HL-60/S4 treated with phorbol 12-myristate 13-acetate at 8.2 ng/mL for 4 days and 3 days (cell line): Measurements from ENCODE around the gene LGALS12.

Source experiments
- in situ Hi-C: fragments of 300-500 bp; cut with MboI; formaldehyde crosslinking; loops from 2 replicates; pipeline ENCODE4 v1.15.0; 2022; ENCODE audit warnings: low sequenced_read_pairs

Gene LGALS12, protein sequence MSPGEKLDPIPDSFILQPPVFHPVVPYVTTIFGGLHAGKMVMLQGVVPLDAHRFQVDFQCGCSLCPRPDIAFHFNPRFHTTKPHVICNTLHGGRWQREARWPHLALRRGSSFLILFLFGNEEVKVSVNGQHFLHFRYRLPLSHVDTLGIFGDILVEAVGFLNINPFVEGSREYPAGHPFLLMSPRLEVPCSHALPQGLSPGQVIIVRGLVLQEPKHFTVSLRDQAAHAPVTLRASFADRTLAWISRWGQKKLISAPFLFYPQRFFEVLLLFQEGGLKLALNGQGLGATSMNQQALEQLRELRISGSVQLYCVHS

DNA sequence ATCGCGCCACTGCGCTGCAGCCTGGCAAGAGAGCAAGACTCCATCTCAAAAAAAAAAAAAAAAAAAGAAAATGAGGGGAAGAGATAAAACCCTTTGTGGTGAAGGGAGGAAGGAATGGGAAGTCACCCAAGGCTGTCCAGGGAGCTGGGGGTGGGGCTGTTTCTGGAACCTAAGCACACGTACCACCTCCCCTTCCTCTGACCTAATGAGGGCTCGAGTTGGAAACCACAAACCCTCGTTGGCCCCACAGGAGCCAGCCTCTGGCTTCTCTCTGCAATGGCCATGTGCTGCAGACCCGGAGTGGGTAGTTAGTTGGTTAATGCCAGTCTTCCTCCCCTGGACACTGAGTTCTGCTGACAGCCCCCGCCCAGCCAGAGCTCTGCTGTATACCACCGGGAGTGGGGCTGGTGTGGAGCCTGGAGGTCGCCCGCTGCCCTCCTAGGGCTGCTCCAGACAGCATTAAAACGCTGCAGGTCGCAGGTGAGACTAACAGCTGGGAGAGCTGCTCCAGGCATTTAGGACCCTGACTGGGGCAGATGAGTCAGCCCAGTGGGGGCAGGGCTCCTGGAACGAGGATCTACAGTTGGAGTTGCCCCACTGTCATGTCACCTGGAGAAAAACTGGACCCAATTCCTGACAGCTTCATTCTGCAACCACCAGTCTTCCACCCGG is at the start of gene LGALS12:
Gene LGALS12, plus strand, starts transcription at position 228 of the 672 bp plus-strand sequence. Its CDS starts 375 bp downstream, at position 603.
- in situ Hi-C loops = no loop called here

DNA sequence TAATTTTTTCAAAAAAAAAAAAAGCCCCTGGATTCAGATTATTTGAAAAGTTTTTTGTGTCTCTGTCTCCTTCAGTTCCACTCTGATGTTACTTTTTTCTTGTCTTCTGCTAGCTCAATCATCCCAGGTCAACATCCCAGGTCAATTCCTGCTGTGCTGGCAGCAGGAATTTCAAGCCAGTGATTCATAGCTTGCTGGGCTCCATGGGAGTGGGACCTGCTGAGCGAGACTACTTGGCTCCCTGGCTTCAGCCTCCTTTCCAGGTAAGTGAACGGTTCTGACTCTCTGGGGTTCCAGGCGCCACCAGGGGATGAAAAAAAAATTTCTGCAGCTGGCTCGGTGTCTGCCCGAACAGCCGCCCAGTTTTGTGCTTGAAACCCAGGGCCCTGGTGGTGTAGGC is 46.3 kb upstream of the LGALS12 start:
- in situ Hi-C loops = no loop called here

DNA sequence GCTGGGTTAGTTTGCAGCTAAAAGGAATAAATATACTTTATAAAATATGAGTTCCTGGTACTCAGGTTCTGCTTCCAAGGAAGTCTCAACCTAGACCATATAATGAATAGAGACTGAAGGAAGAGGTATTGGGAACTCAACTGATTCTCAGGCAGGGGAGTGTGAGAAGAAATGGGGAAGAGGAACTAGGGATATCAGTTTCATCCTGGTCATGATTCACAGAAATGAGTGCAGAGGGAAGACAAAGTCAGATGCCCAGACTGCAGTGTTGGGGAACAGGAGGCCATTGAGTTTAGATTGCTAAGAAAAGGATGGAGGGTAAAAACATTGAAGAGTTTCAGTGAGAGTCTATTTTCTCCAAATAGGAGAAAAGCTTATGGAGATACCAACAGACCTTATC is 43.7 kb upstream of the LGALS12 start:
- in situ Hi-C loops = no loop called here

DNA sequence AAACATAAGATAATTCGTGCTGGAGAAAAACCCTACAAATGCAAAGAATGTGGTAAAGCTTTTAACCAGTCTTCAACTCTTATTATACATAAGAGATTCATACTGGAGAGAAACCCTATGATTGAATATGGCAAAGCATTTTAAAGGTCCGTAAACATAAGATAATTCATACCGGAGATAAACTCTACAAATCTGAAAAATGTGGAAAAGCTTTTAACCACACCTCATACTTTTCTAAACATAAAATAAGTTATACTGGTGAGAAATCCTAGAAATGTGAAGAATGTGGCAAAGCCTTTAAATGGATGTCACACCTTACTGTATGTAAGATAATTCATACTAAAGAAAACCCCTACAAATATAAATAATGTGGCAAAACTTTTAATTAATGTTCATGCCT is 35.6 kb upstream of the LGALS12 start:
- in situ Hi-C loops = loop anchor here (10.0 kb wide), 1 partner anchor 164 kb away; no protein-coding TSS in a partner anchor

DNA sequence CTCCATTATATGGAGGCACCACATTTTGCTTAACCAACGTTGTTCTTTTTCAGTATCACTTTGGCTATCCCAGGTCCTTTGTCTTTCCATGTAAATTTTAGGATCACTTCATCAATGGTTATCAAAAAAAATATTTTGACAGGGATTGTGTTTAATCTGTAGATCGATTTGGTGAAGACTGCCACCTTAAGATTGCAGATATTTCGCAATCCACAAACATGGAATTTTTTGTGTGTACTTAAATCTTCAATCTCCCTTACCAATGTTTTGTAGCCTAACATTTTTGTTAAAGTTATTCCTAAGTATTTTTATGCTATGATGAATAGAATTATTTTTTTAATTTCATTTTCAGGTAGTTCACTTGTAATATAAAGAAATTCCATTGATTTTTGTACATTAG is 33.5 kb upstream of the LGALS12 start:
- in situ Hi-C loops = loop anchor here (10.0 kb wide), 1 partner anchor 162 kb away; no protein-coding TSS in a partner anchor

DNA sequence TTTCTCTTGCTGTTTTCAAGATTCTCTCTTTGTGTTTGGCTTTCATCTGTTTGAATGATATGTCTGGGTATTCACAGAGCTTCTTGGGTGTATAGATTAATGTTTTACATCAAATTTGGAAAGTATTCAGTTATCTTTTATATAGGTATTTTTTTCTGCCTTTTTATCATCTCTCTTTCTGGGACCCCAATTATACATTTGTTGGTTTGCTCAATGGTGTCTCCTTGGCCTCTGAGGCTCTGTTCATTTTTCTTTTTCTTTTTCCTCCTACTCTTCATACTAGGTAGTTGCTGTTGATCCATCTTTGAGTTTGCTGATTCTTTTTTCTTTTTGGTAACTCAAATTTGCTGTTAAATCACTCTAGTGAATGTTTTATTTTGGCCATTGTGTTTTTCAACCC is 29.3 kb upstream of the LGALS12 start:
- in situ Hi-C loops = loop anchor here (10.0 kb wide), 1 partner anchor 158 kb away; no protein-coding TSS in a partner anchor

DNA sequence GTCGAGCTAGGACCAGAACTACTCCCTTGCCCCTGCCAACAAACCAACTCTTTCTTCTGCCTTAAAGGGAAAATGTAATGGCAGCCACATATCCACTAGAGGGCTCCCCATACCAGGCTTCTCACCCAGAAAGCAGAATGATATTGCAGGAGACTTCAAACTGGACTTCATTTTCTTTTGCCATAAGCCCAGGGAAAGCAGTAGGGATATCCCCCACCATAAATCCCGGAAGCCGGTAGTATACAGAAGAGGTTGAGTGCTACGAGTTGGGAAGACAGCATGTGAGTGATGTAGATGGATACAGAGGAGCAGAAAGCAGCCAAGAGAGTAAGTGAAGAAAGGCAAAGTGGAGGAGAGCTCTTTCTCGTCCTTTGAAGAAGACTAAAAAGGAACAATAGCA is 27.0 kb upstream of the LGALS12 start:
- in situ Hi-C loops = loop anchor here (10.0 kb wide), 1 partner anchor 156 kb away; no protein-coding TSS in a partner anchor

DNA sequence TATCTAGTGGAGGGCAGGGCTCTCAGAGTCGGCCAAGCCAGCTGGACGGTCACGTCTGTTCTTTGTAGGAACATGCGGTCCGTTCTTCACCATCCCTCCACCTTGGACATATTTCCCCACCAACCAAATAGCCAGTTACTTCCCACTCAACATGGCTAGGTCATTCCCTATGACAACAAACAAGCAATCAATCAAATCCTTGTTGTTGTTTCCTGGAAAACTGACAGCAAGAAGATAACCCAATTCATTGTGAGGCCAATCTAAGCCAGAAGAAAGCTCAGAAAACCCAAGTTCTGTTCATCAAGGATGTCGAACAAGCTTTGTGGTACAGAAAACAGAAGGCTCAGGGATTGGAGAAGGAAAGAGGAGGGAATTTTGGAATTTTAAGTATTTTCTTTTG is 25.8 kb upstream of the LGALS12 start:
- in situ Hi-C loops = no loop called here

DNA sequence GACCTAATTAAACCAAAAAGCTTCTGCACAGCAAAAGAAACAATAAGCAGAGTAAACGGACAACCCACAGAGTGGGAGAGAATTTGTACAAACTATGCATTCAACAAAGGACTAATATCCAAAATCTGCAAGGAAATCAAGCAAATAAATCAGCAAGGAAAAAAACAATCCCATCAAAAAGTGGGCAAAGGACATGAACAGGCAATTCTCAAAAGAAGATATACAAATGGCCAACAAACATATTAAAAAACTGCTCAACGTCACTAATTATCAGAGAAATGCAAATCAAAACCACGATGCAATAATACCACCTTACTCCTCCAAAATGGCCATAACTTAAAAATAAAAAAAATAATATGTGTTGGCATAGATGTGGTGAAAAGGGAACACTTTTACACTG is 20.1 kb upstream of the LGALS12 start:
- in situ Hi-C loops = no loop called here

DNA sequence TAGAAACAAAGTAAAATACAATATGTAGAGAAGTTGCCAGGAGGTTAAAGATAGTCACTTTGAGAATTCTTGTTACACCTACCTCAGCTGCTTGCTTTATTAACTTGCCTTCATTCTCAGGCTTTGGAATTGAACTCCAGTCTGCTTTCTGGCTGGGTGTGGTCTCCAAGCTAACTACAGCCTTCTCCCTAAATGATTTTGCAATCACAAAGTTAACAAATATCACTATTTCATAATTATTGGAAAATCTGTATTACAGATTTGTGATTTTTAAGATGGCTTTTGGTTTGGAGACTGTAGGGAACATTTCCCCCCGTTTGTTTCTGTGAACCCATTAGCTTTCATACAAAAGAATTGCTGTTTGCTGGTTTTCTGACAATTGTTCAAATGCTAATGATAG is 17.1 kb upstream of the LGALS12 start:
- in situ Hi-C loops = no loop called here

DNA sequence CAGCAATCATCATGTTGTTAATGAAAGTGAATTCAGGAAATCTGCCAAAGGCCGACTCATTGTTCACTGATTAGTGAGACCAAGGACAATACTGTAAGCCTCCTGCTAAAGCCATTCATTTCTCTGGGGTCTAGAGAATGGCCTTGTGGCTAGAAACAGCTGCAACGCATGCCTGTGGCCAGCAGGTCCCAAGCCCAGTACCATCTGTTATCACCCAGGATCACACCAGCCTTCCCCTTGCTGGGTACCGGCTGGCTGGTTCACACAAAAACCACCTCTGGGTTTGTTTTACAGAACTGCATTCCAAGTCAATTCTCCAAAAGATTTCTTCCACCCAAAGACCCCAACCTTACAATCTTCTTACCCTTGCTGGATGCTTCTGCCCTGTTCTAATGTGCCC is 16.0 kb upstream of the LGALS12 start:
- in situ Hi-C loops = no loop called here

DNA sequence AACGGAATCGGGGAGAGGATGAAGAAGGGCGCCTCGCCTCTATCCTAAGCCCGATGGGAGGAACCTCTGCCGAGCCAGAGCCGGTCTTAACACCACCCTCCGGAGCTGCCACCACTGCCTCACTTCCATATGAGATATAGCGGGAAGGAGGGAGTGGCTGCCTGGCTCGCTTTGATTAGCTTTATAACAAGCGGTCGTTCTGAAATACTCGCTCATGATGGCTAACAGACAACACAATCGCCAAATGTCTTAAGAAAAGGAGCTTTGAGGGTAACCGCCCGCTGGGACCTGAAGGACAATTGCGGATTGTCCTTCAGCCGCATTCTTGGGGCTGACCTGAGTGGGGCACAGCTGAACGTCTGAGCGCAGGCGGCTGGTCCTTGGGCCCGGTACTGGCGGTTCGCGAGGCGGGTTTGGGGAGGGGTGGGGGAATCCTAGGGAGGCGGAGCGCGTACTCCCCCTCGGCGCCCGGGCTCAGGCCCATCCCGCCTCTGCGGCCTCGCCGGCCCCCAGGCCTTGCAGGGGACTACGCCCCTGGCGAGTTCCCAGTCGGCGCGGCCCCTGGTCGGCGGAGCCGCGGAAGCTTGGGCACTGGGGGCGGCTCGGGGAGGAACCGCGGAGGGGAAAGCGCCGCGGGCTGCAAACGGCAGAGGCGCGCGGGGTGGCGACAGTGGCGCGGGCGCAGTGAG is 15.2 kb upstream of the LGALS12 start, which contains the start of gene PLAAT5:
Gene PLAAT5, minus strand, starts transcription at position 617 of the 689 bp plus-strand sequence. Its CDS starts 133 bp downstream, at position 484.
- in situ Hi-C loops = no loop called here

DNA sequence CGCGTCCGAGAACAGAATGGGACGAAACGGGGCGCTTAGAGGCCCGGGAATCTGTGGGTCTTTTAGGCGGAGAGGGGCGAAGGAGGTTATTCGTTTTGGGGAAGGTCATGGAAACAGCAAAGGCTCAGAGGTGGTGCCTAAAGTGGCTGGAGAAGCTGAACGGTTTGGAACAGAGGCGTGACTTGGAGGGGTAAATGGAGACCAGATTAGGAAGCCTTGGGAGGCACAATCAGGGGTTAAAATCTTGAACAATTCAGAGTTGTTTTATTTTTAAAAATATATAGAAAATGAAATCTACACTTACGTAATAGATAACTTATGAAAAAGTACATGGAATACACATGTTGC is 14.7 kb upstream of the LGALS12 start:
- in situ Hi-C loops = no loop called here

DNA sequence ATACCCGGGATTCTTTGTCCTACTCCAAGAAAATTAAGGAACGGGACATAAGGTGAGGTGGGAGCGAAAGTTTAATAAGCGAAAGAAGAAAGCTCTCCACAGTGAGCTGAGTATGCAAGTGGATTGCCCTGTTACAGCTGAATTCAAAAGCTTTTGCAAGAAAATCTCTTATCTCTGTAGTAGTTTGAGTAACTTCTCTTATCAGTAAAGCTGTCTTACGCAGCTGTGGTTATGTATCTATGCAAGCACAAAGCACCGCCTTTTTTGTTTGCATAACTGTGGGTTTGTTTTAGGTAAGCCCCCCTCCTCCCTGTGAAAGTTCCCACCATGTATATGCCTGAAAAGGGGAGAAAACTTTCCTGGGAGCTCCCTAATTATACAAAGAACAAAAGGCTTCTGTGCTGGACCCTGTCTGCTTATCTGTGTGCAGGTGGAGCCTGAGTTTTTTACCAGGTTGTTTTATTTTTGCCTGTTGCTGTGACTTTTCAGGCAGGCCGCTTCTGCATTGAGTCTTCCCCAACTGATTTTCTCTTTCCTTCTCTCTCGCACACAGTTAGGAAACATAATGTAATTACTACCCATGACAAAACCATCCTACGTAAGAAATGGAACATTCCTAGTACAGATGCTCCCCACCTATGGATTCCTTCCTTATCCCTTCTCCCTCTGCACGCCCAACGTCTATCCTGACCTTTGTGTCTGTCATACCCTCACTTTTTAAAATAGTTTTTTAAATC is 14.1 kb upstream of the LGALS12 start:
- in situ Hi-C loops = no loop called here

DNA sequence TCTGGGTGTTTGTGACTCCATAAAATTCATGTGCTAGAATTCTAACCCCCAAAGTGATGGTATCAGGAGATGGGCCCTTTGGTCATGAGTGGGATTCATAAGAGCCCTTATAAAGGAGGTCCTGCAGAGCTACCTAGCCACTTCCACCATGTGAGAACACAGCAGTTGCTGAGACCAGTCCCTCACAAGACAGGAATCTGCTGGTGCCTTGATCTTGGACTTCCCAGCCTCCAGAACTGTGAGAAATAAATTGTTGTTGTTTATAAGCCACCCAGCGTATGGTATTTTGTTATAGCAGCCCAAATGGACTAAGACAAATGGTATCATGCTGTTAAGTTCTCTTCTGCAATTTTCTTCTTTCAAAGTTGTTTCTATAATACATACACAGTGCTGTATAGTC is 13.4 kb upstream of the LGALS12 start:
- in situ Hi-C loops = no loop called here

DNA sequence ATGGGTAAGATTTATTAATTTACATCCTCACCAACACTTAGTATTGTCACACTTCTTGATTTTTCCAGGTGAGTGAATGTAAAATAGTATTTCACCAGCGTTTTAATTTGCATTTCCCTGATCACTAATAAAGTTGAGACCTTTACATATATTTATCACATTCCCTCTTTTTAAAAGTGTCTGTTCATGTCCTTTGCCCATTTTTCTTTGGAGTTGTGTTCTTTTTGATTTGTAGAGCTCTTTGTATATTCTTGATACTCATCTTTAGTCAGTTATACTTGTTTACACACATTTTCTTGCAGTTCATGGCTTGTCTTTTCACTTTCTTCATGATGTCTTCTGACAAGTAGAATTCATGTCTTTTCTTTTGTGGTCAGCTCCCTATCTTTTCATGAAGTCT is 12.8 kb upstream of the LGALS12 start:
- in situ Hi-C loops = no loop called here

DNA sequence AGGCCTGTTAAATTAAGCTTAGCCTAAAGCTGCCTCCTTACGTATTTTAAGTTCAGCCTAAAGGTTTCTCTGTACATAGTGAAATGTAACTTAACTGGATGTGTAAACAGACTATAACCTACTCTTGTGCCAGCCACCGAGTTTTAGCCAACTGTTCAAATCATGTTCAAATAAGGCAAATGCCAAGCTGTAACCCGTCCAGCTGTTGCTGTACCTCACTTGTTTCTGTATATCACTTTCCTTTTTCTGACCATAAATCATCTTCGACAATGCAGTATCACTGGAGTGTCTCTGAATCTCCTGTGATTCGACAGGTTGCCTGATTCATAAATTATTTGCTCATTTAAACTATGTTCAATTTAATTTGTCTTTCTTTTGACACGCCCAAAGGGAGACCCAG is 10.9 kb upstream of the LGALS12 start:
- in situ Hi-C loops = no loop called here

DNA sequence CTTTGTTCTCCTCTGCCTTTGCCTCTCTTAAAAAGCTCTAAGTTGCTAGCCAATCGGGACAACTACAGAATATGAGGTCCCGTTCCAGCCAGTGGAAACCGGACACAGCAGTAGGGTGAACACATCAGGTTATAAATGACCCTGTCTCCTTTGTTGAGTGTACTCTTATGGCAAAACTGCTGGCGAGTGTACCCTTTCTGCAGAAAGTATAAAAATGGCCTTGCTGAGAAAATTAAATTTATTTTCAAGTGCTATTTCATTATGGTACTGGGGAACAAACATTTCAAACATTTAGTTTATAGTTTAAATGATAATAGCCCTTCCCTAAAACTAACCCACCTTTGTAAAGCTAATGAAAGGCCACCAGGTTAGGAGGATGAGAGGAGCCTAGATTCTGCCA is 6.0 kb upstream of the LGALS12 start:
- in situ Hi-C loops = no loop called here

DNA sequence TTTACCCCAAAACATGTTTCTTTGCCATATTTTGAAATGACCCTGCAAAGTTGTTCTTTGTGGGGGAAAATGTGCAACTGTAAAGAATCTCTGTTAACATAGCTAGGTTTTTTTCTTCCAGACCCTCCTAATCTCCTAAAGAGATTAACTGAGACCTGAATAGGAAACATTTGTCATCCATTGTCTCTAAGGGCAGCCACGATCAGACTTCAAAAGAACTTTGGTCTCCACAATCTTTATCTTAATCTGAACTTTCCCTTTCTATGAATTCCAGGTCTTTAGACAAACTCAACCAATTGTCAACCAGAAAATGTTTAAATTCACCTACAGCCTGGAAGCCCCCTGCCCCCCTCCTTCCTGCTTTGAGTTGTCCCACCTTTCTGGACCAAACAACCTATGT is 4.6 kb upstream of the LGALS12 start:
- in situ Hi-C loops = no loop called here

DNA sequence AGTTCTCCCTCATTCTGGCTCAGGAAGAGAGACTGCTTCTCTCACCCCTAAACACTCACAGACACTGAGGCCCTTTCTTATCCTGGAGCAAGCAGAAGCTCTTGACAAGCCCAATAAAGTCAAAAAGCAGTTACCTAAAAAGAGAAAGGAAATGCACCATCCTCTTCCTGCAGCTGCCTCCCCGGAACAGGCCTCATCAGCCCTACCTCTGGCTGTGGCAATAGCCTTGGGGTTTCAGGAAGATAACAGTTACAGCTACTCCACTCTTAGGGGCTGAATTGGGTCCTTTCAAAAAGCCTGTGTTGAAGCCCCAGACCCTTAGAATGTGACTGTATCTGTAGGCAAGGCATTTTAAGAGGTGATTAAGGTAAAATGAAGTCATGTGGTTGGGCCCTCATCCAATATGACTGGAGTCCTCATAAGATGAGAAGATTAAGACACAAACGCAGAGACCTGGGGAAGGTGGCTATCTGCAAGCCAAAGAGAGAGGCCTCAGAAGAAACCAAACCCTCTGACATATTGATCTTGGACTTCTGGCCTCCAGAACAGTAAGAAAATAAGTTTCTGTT is 3.5 kb upstream of the LGALS12 start:
- in situ Hi-C loops = no loop called here

DNA sequence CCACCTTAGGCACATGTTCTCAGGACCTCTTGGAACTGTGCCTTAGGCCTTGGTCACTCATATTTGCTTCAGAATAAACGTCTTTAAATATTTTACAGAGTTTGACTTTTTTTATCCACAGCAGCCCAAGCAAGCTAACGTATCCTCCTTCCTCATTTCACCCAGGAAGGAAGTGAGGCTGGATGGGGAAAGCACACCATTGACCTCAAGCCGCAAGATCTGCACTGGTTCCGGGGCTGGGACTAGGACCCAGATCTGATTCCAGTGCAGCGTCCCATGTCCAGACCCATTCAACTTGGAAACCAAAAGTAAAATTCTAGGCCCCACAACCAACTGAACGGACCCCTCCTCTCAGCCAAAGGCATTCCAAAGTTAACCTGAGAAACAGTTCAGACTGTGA is 2.4 kb upstream of the LGALS12 start:
- in situ Hi-C loops = no loop called here
